Measurements from ENCODE around the gene FHAD1.
"Not testable (repeated sequence)": the region's sequence is repeated elsewhere in the genome, so short reads cannot be mapped to it uniquely, and the experiment has no call there.

FHAD1 gene

DNA sequence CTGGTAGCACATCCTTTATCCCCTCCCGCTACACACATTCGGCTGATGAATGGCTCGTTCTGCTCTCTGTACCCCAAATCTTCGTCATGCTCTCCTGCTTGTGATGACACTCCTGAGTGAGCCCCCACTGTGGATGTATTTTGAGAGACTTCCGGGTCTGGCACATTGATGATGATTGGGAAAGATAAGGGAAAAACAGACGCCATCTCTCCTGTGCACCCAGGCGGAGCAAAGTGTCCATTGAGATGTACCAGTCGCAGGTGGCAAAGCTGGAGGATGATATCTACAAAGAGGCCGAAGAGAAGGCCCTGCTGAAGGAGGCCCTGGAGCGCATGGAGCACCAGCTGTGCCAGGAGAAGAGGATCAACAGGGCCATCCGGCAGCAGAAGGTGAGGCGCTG lies 134.8 kb downstream of the FHAD1 start:
- no peak overlapping the region for H3K4me3 ChIP-seq
- no peak overlapping the region for H3K27ac ChIP-seq

DNA sequence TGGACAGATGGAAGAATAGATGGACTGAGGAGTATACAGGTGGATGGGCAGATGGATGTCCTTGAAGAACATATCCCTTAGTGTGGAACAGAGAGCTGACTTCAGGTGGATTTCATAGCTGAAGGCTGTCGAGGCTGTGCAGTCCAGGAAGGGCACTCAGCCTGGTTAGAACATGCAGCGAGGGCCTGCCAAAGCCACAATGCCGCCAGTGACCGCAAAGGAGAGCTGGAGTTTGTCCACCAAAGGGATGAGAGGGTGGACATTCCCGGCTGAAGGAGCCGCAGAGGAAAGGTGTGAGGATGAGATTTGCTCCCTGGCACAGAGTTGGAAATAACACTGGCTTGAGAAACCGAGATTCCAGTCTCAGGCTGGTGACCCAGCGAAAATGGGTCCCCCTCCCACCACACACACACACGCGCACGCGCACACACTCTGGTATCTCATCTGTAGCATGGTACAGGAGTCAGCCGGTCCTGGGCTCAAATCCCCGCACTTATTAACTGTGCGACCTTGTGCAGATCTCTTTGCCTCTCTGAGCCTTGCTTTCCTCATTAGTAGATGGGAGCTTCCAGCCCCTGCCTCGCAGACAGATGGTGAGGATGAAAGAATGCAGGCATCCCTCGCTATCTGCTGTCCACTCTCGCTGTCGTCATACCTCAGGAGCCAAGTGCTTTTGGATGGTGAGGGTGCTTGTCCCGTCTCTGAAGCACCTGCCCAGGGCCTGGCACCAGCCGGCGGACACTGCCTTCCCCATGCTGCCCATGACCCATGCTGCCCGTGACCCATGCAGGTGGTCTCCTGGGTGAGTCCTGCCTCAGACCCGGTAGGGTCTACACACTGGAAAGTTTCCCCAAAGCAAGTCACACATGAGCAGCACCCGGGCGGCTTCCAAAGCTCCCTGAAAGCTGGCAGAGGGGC lies 135.8 kb downstream of the FHAD1 start:
- Histone ChIP-seq H3K4me3 (no peak overlapping the region), H3K27ac (no peak overlapping the region)

DNA sequence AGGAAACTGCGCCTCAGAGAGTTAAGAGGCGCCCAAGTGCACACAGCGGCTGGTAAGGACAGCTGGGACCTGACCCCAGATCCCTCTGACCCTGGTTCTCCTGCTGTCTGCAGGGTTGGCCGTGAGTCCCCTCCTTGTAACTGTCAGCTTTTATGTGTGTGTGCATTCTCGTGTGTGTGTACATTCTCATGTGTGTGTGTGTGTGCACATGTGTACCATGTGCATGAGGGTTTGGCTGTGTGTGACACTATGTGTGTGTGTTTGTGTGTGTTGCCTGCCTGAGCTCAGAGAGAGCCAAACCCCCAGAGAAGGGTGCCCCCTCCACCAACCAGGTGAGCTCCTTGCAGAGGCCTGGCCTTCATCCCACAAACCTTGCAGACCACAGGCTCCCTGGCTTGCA lies 136.8 kb downstream of the FHAD1 start:
- Histone ChIP-seq H3K4me3 (no peak overlapping the region), H3K27ac (no peak overlapping the region)

GRCh38 chr1:15384301-15384901 lies 137.4 kb downstream of the FHAD1 start:
- peak overlapping the region in 2 of 7 experiments; percentile 8 to 16 for H3K4me3 ChIP-seq
- H3K27ac ChIP-seq = no peak overlapping the region

- no peak overlapping the region for H3K4me3 ChIP-seq
- H3K27ac ChIP-seq = no peak overlapping the region
These were observed 138.4 kb downstream of the FHAD1 start for GRCh38 chr1:15385420-15385819.

DNA sequence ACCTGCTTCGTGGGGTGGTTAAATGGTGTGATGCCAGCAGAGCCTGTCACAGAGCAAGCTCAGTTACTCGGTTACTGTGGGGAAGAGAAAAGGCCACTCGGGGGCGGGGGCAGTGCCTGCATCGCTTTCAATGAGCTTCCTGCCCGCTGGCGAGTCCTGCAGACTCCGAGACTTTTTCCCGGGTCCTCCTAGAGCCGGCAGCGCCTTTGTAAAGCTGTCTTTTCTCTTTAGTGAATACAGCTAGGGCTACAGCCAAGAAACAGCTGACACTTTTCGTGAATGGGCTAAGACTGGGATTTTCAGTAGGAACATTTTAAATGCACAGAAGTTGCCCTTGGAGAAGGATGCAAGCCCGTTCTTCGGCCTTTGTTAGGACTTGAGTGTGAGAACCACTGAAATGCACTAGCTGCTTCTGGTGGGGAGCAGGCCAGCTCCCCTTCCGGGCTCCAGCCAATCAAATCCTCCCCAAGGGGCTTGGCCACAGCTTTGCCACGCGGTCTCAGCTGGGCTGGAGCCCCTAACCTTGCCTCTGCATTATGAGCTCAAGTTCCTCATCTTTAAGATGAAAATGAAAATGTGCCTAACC lies 139.2 kb downstream of the FHAD1 start:
- no peak overlapping the region for H3K4me3 ChIP-seq
- H3K27ac ChIP-seq = no peak overlapping the region

DNA sequence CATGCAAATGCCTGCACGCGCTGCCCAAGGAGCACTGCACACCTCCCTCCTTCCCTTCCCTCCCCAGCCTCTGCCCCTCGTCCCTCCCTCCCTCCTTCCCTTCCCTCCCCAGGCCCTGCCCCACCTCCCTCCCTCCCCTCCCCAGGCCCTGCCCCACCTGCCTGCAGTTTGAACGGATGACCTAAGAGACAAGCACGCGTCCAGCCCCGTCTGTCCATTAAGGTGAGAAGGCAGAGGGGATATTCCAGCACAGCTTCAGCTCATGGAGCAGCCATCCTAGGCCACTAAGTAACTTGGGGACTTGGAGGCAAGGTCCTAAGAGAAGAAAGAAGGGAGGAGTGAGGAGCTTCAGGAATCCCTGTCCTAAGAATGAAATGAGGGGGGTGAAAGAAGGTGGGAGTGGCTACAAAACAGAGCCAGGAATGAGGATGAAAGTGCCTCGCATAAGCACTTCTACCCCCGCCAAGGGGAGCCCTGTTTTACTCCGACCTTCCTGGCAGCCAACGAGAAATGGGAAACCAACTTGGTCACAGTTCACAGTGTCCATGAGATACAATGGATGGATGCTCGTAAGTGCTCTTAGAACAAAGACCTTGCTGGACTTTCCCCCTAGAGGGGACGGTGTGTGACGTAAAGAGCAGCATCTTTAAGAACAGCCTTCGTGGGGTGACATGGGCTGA lies 141.3 kb downstream of the FHAD1 start:
- H3K4me3 ChIP-seq = no peak overlapping the region
- no peak overlapping the region for H3K27ac ChIP-seq

GRCh38 chr1:15389828-15390227 lies 142.8 kb downstream of the FHAD1 start:
- not testable (repeated sequence) for H3K27ac ChIP-seq, H3K4me3 ChIP-seq

GRCh38 chr1:15390667-15391066 lies 143.6 kb downstream of the FHAD1 start:
- Histone ChIP-seq H3K27ac (no peak overlapping the region), H3K4me3 (no peak overlapping the region)

DNA sequence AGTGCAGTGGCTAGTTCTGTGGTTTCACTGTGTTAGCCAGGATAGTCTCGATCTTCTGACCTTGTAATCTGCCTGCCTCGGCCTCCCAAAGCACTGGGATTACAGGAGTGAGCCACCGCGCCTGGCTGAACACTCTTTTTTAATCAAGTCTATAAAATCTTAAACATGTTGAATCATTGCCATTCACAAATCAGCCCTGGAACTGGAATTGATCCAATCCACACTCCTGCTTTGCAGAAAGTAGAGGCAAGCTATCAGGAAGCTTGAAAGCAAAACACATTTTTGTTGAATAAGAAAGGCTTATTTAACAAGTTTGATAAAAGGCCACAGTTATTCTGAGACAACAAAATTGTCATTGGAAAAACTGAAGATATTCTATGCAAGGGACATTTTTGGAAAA lies 144.3 kb downstream of the FHAD1 start:
- no peak overlapping the region for H3K4me3 ChIP-seq
- no peak overlapping the region for H3K27ac ChIP-seq

GRCh38 chr1:15393475-15394257 lies 146.6 kb downstream of the FHAD1 start:
- H3K27ac ChIP-seq = no peak overlapping the region
- H3K4me3 ChIP-seq = no peak overlapping the region

- no peak overlapping the region for H3K27ac ChIP-seq
- H3K4me3 ChIP-seq = no peak overlapping the region
These were observed 147.3 kb downstream of the FHAD1 start for GRCh38 chr1:15394258-15394690.

DNA sequence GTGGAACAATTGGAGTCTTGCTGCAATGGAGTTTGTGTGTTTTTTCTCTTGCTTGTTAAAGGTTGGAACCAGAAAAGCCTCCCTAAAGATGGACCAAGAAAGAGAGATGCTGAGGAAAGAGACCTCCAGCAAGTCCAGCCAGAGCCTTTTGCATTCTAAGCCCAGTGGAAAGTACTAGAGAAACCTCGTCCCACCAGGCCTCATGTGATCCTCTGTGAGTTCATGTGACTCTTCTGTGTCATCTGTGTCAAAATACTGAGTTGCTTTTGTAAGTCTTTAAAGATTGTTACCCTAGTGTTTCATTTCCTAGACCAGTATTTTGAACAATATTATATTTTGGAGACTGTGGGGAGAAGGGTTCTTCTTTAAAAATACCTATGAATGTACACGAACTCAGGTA lies 150.2 kb downstream of the FHAD1 start:
- Histone ChIP-seq H3K27ac (no peak overlapping the region), H3K4me3 (no peak overlapping the region)

DNA sequence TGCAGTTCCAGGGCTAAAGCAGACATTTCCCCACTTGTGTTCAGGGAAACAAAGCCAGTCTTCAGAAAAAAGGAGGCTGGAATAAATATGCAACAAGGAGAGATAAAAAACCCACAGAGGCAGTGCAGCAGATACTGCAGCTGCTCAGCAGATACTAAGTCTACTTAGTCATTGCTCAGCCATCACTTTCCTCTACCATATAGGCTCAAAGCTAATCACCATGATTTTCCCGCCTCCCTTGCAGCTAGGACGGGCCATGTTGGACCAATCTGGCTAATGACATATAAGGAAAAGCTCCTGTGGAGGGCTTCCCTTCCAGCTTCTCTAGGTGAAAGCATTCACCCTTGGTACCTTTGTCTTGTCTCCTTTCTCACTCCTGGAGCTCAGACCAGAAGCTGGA lies 152.7 kb downstream of the FHAD1 start:
- peak overlapping the region in 1 of 21 experiments; percentile 75 for H3K27ac ChIP-seq
- H3K4me3 ChIP-seq = no peak overlapping the region

DNA sequence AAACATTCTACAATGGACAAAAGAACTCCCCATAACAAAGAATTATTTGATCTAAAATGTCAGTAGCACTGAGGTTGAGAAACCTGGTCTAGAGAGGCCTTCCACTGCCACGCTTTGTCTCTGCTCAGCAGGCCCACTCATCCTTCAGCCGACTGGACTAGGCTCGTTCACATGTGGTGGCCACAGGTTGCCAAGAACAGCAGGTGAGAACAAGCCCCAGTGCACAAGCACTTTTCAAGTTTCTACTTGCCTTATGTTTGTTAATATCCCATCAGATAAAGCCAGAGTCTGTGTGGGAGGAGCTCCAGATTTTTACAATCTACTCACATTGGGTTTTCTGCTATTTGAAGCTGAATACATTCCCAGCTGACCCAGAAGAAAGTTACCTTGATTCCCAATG lies 153.6 kb downstream of the FHAD1 start:
- no peak overlapping the region for H3K4me3 ChIP-seq
- peak overlapping the region in 9 of 21 experiments; percentile 3 to 84 (median 52) for H3K27ac ChIP-seq

GRCh38 chr1:15401391-15402055 lies 154.5 kb downstream of the FHAD1 start:
- H3K27ac ChIP-seq = peak overlapping the region in 8 of 21 experiments; percentile 3 to 84 (median 40)

DNA sequence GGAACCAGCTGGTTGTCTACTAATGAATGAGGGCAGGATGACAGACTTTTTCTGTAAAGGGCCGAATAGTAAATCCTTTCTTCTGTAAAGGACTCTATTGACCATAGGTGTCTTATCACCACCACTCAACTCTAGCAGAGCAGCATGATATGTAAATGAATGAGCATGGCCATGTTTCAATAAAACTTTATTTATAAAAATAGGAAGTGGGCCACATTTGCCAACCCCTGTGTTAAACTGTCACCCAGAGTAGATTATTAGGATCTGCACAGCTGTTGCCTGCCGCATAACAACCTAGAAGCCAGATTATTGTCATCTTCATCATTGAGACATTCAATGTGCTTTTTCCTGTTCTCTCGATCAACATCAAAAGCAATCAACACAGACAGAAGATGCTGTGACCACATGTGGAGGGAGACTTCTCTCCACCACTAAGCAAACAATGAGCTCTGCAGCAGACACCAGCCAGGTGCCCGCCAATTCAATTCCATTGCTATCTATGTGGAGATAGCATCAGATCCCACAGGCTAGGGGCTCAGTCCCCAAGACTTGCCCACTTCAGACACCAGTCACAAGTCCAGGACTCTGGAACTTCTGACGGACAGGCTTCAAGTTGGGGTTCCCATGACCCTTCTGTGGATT lies 155.9 kb downstream of the FHAD1 start:
- H3K4me3 ChIP-seq = no peak overlapping the region
- H3K27ac ChIP-seq = no peak overlapping the region

More at GRCh38 chr1:15401391-15402055, 154.5 kb downstream of the FHAD1 start:
- no peak overlapping the region for H3K4me3 ChIP-seq

GRCh38 chr1:15403962-15404580 lies 157.0 kb downstream of the FHAD1 start:
- H3K4me3 ChIP-seq = no peak overlapping the region

More at GRCh38 chr1:15403962-15404580, 157.0 kb downstream of the FHAD1 start:
- H3K27ac ChIP-seq = no peak overlapping the region
